ENCODE measurements around the gene DIO2.

DIO2 gene

GRCh38 chr14:80233470-80234089 is 22.3 kb upstream of the DIO2 start:
- Histone ChIP-seq H4K8ac (ENCODE audit: low read length) (no peak overlapping the region), H3K36me3 (ENCODE audit: control insufficient read depth in 1 of 2, insufficient read depth in 2 of 2, low read depth in 1 of 2, low read length in 2 of 2) (no peaks in the 10 kb centered on the region), H3K4me2 (ENCODE audit: low read length, poor library complexity, severe bottlenecking) (no peak overlapping the region), H3K27me3 (ENCODE audit: control insufficient read depth in 1 of 2, insufficient read depth in 1 of 2, low read length in 2 of 2) (no peaks in the 10 kb centered on the region), H3K4ac (ENCODE audit: low read depth in 1 of 2, low read length in 2 of 2) (no peak overlapping the region), H2BK15ac (ENCODE audit: low read depth, poor library complexity, severe bottlenecking) (no peak overlapping the region), H2AFZ (ENCODE audit: low read depth, low read length) (no peak overlapping the region), H4K91ac (ENCODE audit: low read length) (no peak overlapping the region), H2BK120ac (ENCODE audit: low read depth, low read length) (no peak overlapping the region), H3K27ac (ENCODE audit: low read length, poor library complexity, severe bottlenecking) (no peak overlapping the region), H2BK12ac (ENCODE audit: low read length in 2 of 2) (no peak overlapping the region), H2BK5ac (ENCODE audit: low read depth, low read length, poor library complexity, severe bottlenecking) (no peak overlapping the region), H2AK5ac (ENCODE audit: low read length, severe bottlenecking) (no peak overlapping the region), H3K79me1 (replicated peaks; ENCODE audit: low read length, poor library complexity, severe bottlenecking) (no peaks in the 10 kb centered on the region), H3K4me1 (ENCODE audit: control insufficient read depth, insufficient read depth, low read depth, low read length) (no peaks in the 10 kb centered on the region), H3K18ac (ENCODE audit: low read depth in 1 of 2, low read length in 2 of 2) (no peak overlapping the region), H3K9me3 (ENCODE audit: control insufficient read depth, low read length) (peaks cover 41% of the 10 kb centered on the region), H3K14ac (ENCODE audit: low read length in 2 of 2) (no peak overlapping the region), H3K23ac (ENCODE audit: low read length in 2 of 2) (no peak overlapping the region), H3K9ac (ENCODE audit: low read length) (no peak overlapping the region), H3K4me3 (ENCODE audit: insufficient read depth in 1 of 2, low read depth in 1 of 2, low read length in 2 of 2) (no peak overlapping the region)
- 100% methylated on average over 2 of the region's 2 CpGs for WGBS
- no peak for DNase-seq

- no peak overlapping the region for H2BK12ac ChIP-seq (ENCODE audit: low read length in 2 of 2)
- no peak overlapping the region for H2BK5ac ChIP-seq (ENCODE audit: low read depth, low read length, poor library complexity, severe bottlenecking)
- no peaks in the 10 kb centered on the region for H3K79me1 ChIP-seq (replicated peaks; ENCODE audit: low read length, poor library complexity, severe bottlenecking)
- DNase-seq: no peak
- H3K4ac ChIP-seq (ENCODE audit: low read depth in 1 of 2, low read length in 2 of 2): no peak overlapping the region
- peaks cover 35% of the 10 kb centered on the region for H3K9me3 ChIP-seq (ENCODE audit: control insufficient read depth, low read length)
- no peak overlapping the region for H4K8ac ChIP-seq (ENCODE audit: low read length)
- no peaks in the 10 kb centered on the region for H3K4me1 ChIP-seq (ENCODE audit: control insufficient read depth, insufficient read depth, low read depth, low read length)
- no peak overlapping the region for H4K91ac ChIP-seq (ENCODE audit: low read length)
- WGBS: 88% methylated on average over 2 of the region's 2 CpGs
- H2BK120ac ChIP-seq (ENCODE audit: low read depth, low read length): no peak overlapping the region
- no peak overlapping the region for H3K9ac ChIP-seq (ENCODE audit: low read length)
- H3K4me3 ChIP-seq (ENCODE audit: insufficient read depth in 1 of 2, low read depth in 1 of 2, low read length in 2 of 2): no peak overlapping the region
- no peak overlapping the region for H3K23ac ChIP-seq (ENCODE audit: low read length in 2 of 2)
- no peak overlapping the region for H3K27ac ChIP-seq (ENCODE audit: low read length, poor library complexity, severe bottlenecking)
- H2AK5ac ChIP-seq (ENCODE audit: low read length, severe bottlenecking): no peak overlapping the region
- H3K4me2 ChIP-seq (ENCODE audit: low read length, poor library complexity, severe bottlenecking): no peak overlapping the region
- no peak overlapping the region for H2BK15ac ChIP-seq (ENCODE audit: low read depth, poor library complexity, severe bottlenecking)
- H3K14ac ChIP-seq (ENCODE audit: low read length in 2 of 2): no peak overlapping the region
- no peak overlapping the region for H3K18ac ChIP-seq (ENCODE audit: low read depth in 1 of 2, low read length in 2 of 2)
- no peaks in the 10 kb centered on the region for H3K27me3 ChIP-seq (ENCODE audit: control insufficient read depth in 1 of 2, insufficient read depth in 1 of 2, low read length in 2 of 2)
- H2AFZ ChIP-seq (ENCODE audit: low read depth, low read length): no peak overlapping the region
- H3K36me3 ChIP-seq (ENCODE audit: control insufficient read depth in 1 of 2, insufficient read depth in 2 of 2, low read depth in 1 of 2, low read length in 2 of 2): no peaks in the 10 kb centered on the region
These were observed 20.4 kb upstream of the DIO2 start for GRCh38 chr14:80231702-80232101.

GRCh38 chr14:80223696-80224465 is 12.6 kb upstream of the DIO2 start:
- H2BK120ac ChIP-seq (ENCODE audit: low read depth, low read length): no peak overlapping the region
- H3K27me3 ChIP-seq (ENCODE audit: control insufficient read depth in 1 of 2, insufficient read depth in 1 of 2, low read length in 2 of 2): no peaks in the 10 kb centered on the region
- no peak overlapping the region for H3K4me2 ChIP-seq (ENCODE audit: low read length, poor library complexity, severe bottlenecking)
- peaks cover 8% of the 10 kb centered on the region for H3K9me3 ChIP-seq (ENCODE audit: control insufficient read depth, low read length)
- no peak overlapping the region for H2BK5ac ChIP-seq (ENCODE audit: low read depth, low read length, poor library complexity, severe bottlenecking)
- no peak overlapping the region for H3K27ac ChIP-seq (ENCODE audit: low read length, poor library complexity, severe bottlenecking)
- no peak overlapping the region for H3K18ac ChIP-seq (ENCODE audit: low read depth in 1 of 2, low read length in 2 of 2)
- no peaks in the 10 kb centered on the region for H3K36me3 ChIP-seq (ENCODE audit: control insufficient read depth in 1 of 2, insufficient read depth in 2 of 2, low read depth in 1 of 2, low read length in 2 of 2)
- no peaks in the 10 kb centered on the region for H3K79me1 ChIP-seq (replicated peaks; ENCODE audit: low read length, poor library complexity, severe bottlenecking)
- no peak overlapping the region for H3K14ac ChIP-seq (ENCODE audit: low read length in 2 of 2)
- H2BK15ac ChIP-seq (ENCODE audit: low read depth, poor library complexity, severe bottlenecking): no peak overlapping the region
- no peak overlapping the region for H3K4ac ChIP-seq (ENCODE audit: low read depth in 1 of 2, low read length in 2 of 2)
- no peak for DNase-seq
- no peak overlapping the region for H4K8ac ChIP-seq (ENCODE audit: low read length)
- H3K9ac ChIP-seq (ENCODE audit: low read length): no peak overlapping the region
- no peak overlapping the region for H4K91ac ChIP-seq (ENCODE audit: low read length)
- 96% methylated on average over 1 of the region's 3 CpGs for WGBS
- H3K4me3 ChIP-seq (ENCODE audit: insufficient read depth in 1 of 2, low read depth in 1 of 2, low read length in 2 of 2): no peak overlapping the region
- H2AK5ac ChIP-seq (ENCODE audit: low read length, severe bottlenecking): no peak overlapping the region
- no peak overlapping the region for H2BK12ac ChIP-seq (ENCODE audit: low read length in 2 of 2)
- H3K23ac ChIP-seq (ENCODE audit: low read length in 2 of 2): no peak overlapping the region
- no peak overlapping the region for H2AFZ ChIP-seq (ENCODE audit: low read depth, low read length)
- H3K4me1 ChIP-seq (ENCODE audit: control insufficient read depth, insufficient read depth, low read depth, low read length): no peaks in the 10 kb centered on the region

GRCh38 chr14:80216818-80217217 is 5.5 kb upstream of the DIO2 start:
- no peak overlapping the region for H3K23ac ChIP-seq (ENCODE audit: low read length in 2 of 2)
- H2AFZ ChIP-seq (ENCODE audit: low read depth, low read length): no peak overlapping the region
- H3K27me3 ChIP-seq (ENCODE audit: control insufficient read depth in 1 of 2, insufficient read depth in 1 of 2, low read length in 2 of 2): peaks cover 0 to 4% of the 10 kb centered on the region in 2 experiments
- H3K36me3 ChIP-seq (ENCODE audit: control insufficient read depth in 1 of 2, insufficient read depth in 2 of 2, low read depth in 1 of 2, low read length in 2 of 2): no peaks in the 10 kb centered on the region
- no peaks in the 10 kb centered on the region for H3K9me3 ChIP-seq (ENCODE audit: control insufficient read depth, low read length)
- H3K4me2 ChIP-seq (ENCODE audit: low read length, poor library complexity, severe bottlenecking): no peak overlapping the region
- H2AK5ac ChIP-seq (ENCODE audit: low read length, severe bottlenecking): no peak overlapping the region
- no peaks in the 10 kb centered on the region for H3K79me1 ChIP-seq (replicated peaks; ENCODE audit: low read length, poor library complexity, severe bottlenecking)
- H3K9ac ChIP-seq (ENCODE audit: low read length): no peak overlapping the region
- H2BK5ac ChIP-seq (ENCODE audit: low read depth, low read length, poor library complexity, severe bottlenecking): no peak overlapping the region
- no peak overlapping the region for H3K18ac ChIP-seq (ENCODE audit: low read depth in 1 of 2, low read length in 2 of 2)
- no peaks in the 10 kb centered on the region for H3K4me1 ChIP-seq (ENCODE audit: control insufficient read depth, insufficient read depth, low read depth, low read length)
- no peak overlapping the region for H2BK120ac ChIP-seq (ENCODE audit: low read depth, low read length)
- WGBS: no CpG with 5 or more reads among the region's 3 CpGs
- no peak overlapping the region for H2BK12ac ChIP-seq (ENCODE audit: low read length in 2 of 2)
- no peak overlapping the region for H3K4ac ChIP-seq (ENCODE audit: low read depth in 1 of 2, low read length in 2 of 2)
- no peak overlapping the region for H3K14ac ChIP-seq (ENCODE audit: low read length in 2 of 2)
- H3K4me3 ChIP-seq (ENCODE audit: insufficient read depth in 1 of 2, low read depth in 1 of 2, low read length in 2 of 2): no peak overlapping the region
- no peak overlapping the region for H4K91ac ChIP-seq (ENCODE audit: low read length)
- no peak overlapping the region for H4K8ac ChIP-seq (ENCODE audit: low read length)
- no peak for DNase-seq
- no peak overlapping the region for H2BK15ac ChIP-seq (ENCODE audit: low read depth, poor library complexity, severe bottlenecking)
- no peak overlapping the region for H3K27ac ChIP-seq (ENCODE audit: low read length, poor library complexity, severe bottlenecking)

Measured in mesenchymal stem cell (in vitro differentiated cells and primary cell).